Measurements from ENCODE around the gene MRC2.
"Not testable (repeated sequence)": the region's sequence is repeated elsewhere in the genome, so short reads cannot be mapped to it uniquely, and the experiment has no call there.

The MRC2 gene, protein sequence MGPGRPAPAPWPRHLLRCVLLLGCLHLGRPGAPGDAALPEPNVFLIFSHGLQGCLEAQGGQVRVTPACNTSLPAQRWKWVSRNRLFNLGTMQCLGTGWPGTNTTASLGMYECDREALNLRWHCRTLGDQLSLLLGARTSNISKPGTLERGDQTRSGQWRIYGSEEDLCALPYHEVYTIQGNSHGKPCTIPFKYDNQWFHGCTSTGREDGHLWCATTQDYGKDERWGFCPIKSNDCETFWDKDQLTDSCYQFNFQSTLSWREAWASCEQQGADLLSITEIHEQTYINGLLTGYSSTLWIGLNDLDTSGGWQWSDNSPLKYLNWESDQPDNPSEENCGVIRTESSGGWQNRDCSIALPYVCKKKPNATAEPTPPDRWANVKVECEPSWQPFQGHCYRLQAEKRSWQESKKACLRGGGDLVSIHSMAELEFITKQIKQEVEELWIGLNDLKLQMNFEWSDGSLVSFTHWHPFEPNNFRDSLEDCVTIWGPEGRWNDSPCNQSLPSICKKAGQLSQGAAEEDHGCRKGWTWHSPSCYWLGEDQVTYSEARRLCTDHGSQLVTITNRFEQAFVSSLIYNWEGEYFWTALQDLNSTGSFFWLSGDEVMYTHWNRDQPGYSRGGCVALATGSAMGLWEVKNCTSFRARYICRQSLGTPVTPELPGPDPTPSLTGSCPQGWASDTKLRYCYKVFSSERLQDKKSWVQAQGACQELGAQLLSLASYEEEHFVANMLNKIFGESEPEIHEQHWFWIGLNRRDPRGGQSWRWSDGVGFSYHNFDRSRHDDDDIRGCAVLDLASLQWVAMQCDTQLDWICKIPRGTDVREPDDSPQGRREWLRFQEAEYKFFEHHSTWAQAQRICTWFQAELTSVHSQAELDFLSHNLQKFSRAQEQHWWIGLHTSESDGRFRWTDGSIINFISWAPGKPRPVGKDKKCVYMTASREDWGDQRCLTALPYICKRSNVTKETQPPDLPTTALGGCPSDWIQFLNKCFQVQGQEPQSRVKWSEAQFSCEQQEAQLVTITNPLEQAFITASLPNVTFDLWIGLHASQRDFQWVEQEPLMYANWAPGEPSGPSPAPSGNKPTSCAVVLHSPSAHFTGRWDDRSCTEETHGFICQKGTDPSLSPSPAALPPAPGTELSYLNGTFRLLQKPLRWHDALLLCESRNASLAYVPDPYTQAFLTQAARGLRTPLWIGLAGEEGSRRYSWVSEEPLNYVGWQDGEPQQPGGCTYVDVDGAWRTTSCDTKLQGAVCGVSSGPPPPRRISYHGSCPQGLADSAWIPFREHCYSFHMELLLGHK (N-terminal part only)

DNA sequence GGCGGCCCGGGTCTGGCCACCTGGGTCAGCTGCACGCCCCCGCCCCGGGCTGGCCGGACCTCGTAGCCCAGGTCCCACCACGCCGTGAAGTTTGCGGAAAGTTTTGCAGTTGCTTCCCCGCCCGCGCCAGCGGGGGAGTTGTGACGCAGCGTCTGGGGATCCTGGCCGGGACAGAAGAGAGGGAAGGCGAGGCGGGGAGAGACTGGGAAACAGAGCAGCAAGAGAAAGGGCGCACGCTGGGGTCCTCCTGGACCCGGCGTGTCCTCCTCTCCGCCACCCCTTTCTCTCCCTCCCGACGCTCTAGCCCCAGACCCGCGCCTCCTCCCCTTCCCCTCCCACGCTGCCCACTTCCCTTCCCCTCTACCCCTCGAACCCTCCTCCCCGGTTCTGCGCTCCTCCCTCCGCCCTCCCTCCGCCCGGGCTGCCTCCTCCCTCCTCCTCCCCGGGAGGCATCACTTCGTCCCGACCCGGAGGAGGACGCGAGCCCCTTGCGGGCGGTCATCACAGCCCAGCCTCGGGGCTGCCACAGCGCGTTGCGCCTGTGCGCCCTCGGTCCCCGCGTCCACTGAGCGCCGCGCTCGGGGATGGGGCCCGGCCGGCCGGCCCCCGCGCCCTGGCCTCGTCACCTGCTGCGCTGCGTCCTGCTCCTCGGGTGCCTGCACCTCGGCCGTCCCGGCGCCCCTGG is at the start of gene MRC2:
TSS of gene MRC2 (plus strand) at position 452 of the 685 bp plus-strand sequence. CDS start at position 585, 133 bp downstream.
- DNase-seq, result no peak

DNA sequence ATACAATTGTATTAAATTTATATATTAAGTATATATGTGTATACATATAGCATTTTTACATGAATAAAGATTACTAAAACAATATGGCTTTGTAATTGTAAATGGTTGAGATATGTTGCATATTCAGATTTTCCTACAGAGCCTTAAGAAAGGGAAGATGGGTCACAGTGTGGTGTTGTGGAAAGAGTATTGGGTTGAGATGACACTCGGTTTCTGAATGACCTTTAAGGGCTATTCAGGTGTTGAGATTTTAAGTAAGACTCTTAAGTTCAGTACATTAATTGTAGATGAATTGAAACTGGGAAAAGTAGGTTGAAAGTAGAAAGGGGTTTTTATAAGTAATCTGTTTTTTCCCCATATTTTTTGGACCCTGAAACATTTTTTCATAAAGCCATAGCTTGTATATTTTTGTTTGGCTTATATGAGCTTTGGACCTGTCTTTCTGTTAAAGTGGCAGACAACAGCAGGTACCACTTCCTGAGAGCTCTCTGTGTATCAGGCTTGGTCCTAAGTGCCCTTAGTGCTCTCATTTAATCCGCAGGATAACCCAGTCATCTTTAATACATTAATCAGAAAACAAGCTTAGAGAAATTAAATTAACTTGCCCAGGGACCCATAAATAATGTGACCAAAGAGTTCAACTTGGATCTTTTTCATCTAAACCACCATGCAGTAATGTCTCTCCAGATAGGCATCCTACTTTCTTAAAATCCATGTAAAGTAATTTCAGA is 48.5 kb upstream of the MRC2 start:
- DNase-seq, result no peak

DNA sequence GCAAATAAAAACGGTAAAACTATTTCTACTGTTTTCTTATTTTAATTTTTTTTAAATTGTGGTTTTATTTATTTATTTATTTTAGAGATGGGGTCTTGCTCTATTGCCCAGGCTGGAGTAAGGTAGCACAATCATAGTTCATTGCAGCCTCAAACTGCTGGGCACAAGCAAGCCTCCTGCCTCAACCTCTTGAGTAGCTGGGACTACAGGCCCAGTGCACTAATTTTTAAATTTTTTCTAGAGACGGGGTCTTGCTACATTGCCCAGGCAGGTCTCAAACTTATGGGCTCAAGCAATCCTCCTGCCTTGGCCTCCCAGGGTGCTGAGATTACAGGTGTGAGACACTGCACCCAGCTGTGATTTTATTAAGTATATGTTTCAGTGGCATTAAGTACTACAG is 46.5 kb upstream of the MRC2 start:
- DNase-seq, result no peak

DNA sequence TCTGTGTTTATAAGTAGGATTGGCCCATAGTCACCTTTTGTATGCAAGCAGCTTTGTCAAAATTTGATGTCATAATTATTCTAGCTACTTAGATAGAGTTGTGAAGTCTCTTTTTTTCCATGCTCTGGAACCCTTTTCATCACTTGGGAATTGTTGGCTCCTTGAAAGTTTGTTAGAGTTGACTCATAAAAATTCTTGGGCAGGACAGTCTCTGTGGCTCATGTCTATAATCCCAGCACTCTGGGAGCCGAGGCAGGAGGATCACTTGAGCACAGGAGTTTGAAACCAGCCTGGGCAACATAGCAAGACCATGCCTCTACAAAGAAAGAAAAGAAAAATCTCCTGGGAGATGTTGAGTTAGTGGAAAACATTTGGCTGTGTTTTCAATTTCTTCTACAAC is 45.7 kb upstream of the MRC2 start:
- DNase-seq, result no peak

DNA sequence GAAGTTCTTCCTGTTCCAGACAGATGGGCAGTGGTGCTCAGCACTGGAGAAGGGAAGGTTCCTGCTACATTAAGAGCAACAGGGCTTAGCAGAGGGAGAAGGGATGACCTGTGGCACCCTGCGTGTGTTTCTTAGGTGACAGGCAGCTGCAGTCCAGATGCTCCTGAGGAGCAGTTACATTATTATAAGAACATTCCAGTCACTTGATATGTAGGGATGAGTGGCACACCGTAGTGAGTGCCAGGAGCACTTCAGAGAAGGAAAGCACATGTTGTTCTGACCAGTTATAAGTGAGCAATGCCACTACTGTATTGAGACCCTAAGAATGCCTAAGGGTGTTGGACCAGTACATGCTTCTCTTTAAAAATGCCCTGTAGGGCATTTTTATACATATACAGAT is 39.9 kb upstream of the MRC2 start:
- no peak for DNase-seq

DNA sequence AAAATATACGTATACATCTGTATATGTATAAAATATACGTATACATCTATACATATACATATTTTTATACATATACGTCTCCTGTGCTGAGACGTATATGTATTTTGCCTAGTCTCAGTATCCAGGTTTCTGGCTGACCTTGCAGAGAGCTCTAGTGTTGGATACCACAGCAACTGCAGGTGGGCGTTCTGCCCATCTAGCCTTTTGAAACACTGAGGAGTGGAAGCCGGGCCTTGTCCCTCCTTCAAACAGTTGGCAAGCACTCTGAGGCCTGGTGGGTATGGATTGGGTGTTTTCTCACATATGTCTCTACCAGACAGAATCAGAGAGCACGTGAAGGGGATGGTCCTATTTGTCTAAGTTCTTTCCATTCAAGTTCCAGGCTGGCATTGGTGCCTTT is 39.4 kb upstream of the MRC2 start:
- no peak for DNase-seq

DNA sequence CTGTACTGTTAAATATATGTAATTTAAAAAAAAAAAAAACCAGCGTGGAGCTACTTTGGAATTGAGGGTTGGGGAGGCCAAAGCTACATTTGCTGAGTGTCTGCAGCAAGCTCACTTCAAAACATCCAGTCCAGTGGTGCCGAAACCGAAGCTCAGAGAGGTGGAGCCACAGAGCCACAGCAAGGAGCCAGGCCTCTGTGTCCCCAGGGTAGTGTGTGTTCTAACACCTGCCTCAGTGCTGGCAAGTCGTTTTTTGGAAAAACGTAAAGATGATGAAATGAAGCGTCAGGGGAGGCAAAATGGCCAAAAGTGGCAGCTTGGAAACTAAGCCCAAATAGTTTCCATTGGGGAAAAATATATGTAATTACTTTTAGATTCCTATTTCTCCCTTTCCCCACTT is 36.1 kb upstream of the MRC2 start:
- no peak for DNase-seq

DNA sequence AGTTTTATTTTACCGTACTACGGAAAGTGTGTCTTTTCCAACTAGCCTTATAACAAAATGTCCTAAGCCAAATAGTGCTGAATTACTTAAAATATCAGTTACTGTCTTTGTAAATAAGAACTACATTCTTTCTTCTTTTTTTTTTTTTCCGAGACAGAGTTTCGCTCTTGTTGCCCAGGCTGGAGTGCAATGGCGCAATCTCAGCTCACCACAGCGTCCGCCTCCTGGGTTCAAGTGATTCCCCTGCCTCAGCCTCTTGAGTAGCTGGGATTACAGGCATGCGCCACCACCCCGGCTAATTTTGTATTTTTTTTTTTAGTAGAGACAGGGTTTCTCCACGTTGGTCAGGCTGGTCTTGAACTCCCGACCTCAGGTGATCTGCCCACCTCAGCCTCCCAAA is 35.6 kb upstream of the MRC2 start:
- DNase-seq, result not testable (repeated sequence)

DNA sequence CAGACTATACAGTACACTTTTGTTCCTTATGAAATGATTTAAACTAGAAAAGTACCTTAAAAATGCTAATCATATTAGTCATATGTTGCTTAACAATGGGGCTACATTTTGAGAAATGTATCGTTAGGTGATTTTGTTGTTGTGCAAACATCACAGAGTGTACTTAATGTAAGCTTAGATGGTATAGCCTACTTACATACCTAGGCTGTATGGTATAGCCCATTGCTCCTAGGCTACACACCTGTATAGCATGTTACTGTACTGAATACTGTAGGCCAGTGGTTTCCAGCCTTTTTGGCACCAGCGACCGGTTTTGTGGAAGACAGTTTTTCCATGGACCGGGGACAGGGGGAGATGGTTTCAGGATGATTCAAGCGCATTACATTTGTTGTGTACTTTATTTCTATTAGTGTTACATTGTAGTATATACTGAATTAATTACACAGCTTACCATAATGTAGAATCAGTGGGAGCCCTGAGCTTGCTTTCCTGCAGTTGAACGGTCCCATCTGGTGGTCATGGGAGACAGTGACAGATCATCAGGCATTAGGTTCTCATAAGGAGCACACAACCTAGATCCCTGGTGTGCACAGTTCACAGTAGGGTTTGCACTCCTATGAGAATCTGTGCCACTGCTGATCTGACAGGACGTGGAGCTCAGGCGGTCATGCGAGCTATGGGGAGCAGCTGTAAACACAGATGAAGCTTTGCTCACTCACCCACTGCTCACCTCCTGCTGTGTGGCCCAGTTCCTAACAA is 35.0 kb upstream of the MRC2 start:
- DNase-seq, result no peak

DNA sequence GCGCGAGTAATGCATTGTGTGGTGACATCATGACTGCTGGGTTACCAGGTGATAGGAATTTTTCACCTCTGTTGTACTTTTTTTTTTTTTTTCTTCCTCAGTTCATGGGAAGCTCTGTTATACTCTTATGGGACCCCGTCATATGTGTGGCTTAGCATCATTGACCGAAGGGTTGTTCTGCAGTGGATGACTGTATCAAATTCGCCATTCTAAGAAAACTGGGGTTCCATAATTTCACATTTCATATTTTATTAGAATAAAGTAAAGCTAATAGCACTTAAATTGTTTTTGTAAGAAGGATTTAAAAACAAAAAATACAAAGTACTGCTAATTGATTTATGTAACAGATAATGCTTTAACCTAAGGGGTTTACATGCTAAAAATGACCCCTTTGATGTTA is 32.0 kb upstream of the MRC2 start:
- DNase-seq, result no peak

DNA sequence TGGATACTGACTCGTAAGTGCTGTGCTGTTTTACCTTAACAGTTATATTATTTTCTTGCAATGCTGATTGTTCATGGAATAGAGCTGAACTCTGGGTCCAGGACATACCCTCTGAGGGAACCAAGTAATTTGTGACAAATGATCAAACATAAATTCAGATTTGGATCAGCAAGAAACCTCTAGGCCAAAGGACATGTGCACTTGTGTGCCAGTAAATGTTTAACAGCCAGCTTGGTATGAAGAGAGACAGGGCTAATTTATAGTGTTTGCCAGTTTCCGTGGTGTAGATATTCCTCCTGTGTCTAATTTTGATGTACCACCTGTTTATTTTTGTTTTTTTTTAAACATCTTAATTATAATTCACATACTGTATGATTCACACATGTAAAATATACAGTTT is 30.8 kb upstream of the MRC2 start:
- DNase-seq, result no peak

DNA sequence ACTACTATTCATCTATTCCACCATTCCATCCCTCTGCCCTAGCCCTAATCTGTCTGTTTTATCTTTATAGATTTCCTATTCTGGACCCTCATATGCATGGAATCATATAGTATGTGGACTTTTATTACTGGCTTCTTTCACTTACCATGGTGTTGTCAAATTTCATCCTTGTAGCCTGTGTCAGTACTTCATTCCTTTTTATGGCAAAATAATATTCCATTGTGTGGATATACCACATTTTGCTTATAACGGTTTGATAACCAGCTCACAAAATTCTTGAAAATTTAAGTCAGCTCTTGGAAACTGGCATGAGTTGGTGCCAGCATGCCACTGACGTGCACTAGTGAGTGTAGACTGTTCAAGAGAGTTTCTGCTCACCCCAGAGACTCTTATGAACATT is 30.3 kb upstream of the MRC2 start:
- no peak for DNase-seq

DNA sequence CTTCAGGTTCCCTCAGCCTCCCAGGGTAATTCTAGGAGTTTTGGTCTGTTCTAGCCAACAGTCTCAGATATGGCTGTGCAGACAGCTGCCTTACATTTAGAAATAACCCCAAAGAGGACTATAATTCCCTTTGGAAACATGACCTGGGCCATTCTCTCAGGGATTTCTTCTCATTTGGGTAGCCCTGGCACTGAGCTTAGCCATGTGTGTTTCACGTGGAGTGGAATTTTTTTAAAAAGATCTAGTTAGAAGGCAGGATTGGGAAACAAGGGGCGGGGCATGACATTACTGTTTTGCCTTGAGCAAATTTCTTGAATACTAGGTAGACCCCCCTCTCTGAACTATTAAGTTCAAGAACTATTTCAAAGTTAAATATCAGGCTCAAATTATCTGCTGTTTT is 29.6 kb upstream of the MRC2 start:
- DNase-seq, result no peak

DNA sequence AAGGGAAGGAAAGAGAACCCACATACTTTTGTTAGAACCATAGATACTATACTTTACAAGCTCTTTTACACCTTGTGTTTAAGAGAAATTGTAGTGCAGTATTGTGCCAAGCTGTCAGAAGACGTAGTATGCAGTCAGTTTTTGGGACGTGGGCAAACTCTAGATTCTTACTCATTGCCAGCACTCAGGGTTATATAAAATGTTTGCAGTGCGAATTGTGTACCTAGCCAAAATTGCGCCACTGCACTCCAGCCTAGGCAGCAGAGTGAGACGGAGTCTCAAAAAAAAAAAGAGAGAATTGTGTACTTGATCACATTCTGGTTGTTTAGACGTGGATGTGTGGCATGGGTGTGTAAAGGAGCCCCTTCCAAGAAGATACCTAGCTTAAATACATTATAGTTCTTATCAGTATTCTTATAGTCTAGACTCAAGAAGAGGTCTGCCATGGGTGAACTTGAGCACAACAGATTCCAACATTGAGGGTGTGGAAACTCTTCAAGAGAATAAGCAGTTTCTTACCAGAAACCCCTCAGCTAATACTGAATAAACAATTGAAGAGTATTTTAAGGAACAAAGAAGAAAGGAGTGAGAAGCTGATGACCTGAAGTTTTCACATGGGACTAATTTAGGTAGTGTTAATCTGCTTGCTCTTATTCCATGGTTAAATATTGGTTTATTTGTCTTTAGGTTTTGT is 27.4 kb upstream of the MRC2 start:
- DNase-seq, result no peak

DNA sequence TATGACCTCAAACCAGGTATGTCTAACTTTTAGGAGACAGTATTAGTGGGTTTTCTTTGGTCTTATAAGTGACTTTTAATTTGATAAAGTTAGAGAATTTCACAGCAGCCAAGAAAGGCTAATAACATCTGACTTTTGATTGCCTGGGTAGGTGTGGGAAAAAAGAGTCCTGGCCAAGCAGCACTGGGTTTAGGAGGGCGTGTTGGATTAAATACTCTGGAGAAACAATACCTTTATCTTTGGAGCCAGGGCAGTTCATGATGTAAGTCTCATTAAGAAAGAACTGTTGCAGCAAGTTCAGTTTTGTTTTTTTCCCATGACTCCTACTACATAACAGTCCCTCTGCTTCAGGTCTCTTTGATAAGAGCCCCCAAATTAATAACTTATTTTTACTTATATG is 26.7 kb upstream of the MRC2 start:
- DNase-seq, result no peak

DNA sequence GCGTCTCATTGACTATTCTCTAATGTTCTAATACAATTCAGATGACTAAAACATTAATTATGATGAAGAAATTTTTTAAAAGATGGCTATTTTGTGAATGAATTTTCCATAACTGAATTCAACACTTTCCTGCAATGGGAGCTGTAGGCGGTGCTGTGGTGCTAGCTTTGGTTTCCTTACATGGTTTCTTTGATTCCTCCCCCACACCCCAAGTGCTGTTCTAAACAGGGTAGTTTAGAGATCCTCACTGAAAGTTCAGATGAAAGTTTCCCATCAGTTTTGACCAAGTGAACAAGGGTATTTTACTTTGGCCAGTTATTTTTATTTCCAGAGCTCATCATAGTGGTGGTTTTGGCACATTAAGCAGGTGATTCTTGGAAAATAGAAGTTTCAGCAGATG is 26.0 kb upstream of the MRC2 start:
- DNase-seq, result no peak

DNA sequence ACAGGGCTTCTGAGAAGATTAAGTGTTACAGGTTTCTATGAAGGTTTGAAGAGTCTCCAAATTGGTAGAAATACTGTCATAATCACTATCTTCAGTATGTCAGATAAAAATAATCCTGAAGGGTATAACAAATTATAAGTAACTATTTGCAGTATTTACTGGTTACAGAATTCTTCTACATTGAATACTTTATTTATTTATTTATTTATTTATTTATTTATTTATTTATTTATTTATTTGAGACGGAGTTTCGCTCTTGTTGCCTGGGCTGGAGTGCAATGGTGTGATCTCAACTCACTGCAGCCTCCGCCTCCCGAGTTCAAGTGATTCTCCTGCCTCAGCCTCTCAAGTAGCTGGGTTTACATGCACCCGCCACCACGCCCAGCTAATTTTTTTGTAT is 23.7 kb upstream of the MRC2 start:
- DNase-seq, result not testable (repeated sequence)

DNA sequence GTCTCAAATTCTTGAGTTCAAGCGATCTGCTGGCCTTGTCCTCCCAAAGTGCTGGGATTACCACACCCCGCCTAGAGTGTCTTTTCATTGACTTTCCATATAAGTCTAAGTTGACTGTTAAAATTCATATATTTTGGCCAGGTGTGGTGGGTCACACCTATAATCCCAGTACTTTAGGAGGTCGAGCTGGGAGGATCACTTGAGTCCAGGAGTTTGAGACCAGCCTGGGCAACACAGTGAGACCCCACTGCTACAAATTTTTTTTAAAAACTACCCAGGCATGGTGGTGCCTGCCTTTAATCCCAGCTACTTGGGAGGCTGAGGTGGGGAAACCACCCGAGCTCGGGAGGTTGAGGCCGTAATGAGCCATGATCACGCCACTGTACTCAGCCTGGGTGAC is 21.9 kb upstream of the MRC2 start:
- DNase-seq, result no peak

DNA sequence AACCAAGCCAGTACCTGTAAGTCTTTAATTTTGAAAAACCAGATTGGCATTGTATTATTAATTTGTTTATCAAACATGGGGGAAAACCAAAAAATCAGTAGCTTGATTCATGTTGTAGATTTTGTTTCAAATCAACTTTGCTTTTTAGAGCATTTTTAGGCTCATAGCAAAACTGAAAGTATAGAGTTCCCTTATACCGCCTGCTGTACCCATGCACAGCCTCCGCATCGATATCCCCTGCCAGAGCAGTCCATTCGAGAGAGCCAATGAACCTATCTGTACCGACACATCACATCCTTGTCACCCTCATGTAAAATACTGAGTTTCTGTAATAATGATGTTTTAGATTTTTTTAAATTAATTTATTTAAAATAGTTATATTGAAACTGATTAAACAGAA is 16.2 kb upstream of the MRC2 start:
- no peak for DNase-seq

DNA sequence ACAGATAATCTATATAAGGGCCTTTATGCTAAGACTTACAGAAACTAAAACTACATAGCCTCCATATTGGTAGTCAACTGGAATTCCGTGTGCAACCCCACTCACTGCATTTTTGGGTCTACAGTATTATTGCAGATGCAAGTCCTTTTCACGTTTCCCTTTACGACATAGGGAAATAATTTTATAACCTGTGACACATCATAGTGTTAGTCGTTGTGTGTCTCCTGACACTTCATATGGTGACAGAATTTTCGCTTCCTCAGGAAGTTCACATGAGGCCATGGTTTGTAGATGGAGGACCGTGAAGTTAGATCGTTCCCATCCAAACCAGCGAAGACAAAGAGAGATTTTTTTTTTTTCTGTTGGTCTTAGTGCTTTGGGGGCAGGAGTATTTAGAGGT is 15.7 kb upstream of the MRC2 start:
- no peak for DNase-seq

DNA sequence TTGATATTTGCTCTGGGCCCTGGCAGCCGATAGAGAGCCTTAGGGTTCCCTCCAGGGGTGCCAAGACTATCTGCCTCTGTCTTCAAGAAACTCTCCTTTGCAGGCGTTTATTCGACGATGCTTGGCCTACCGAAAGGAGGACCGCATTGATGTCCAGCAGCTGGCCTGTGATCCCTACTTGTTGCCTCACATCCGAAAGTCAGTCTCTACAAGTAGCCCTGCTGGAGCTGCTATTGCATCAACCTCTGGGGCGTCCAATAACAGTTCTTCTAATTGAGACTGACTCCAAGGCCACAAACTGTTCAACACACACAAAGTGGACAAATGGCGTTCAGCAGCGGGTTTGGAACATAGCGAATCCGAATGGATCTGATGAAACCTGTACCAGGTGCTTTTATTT is 15.2 kb upstream of the MRC2 start:
- not testable (repeated sequence) for DNase-seq
